KMS-11 (cell line): ENCODE data around the gene TBC1D4.
A peak's percentile ranks its signal among the peaks of the same experiment; 100 is the strongest.

Experiments
- H2AFZ ChIP-seq: fragments of 200-600 bp; sonication (generic); 2 replicates; pipeline ENCODE4 v1.6.1; 2016; ENCODE audit warnings: antibody characterized with exemption, mixed run types, low read depth
- H3K27ac ChIP-seq: fragments of 200-600 bp; sonication (generic); 2 replicates; pipeline ENCODE4 v1.6.1; 2016; ENCODE audit warnings: mild to moderate bottlenecking, mixed run types
- H3K27me3 ChIP-seq: fragments of 200-600 bp; sonication (generic); 2 replicates; pipeline ENCODE4 v1.6.1; 2017; ENCODE audit warnings: mild to moderate bottlenecking, low read depth, mixed run types, moderate library complexity; ENCODE audit not compliant: insufficient read depth
- H3K36me3 ChIP-seq: fragments of 200-600 bp; sonication (generic); 2 replicates; pipeline ENCODE4 v1.6.1; 2017; ENCODE audit warnings: mild to moderate bottlenecking, mixed run types; ENCODE audit not compliant: insufficient read depth
- H3K4me1 ChIP-seq: fragments of 200-600 bp; sonication (generic); 2 replicates; pipeline ENCODE4 v1.6.1; 2016; ENCODE audit warnings: mild to moderate bottlenecking, low read depth, mixed run types; ENCODE audit not compliant: poor library complexity, severe bottlenecking
- H3K4me2 ChIP-seq: fragments of 200-600 bp; sonication (generic); 2 replicates; pipeline ENCODE4 v1.7.0; 2016; ENCODE audit warnings: mild to moderate bottlenecking, mixed run types
- H3K4me3 ChIP-seq: fragments of 200-600 bp; sonication (generic); IDR thresholded peaks from 2 replicates; pipeline ENCODE4 v1.6.1; 2017; ENCODE audit warnings: low read depth, low read length, mixed read lengths; ENCODE audit not compliant: insufficient read depth
- H3K79me2 ChIP-seq: fragments of 200-600 bp; sonication (generic); 2 replicates; pipeline ENCODE4 v1.6.1; 2016; ENCODE audit warnings: low read depth, mixed run types; ENCODE audit not compliant: insufficient read depth
- H3K9ac ChIP-seq: fragments of 200-600 bp; sonication (generic); 2 replicates; pipeline ENCODE4 v1.6.1; 2016; ENCODE audit warnings: mild to moderate bottlenecking, mixed run types
- H4K20me1 ChIP-seq: fragments of 200-600 bp; sonication (generic); 2 replicates; pipeline ENCODE4 v1.6.1; 2016; ENCODE audit warnings: mild to moderate bottlenecking, mixed run types; ENCODE audit not compliant: insufficient read depth
- TF ChIP-seq, protein P1 (sequence below): fragments of 200-600 bp; sonication (generic); conservative IDR thresholded peaks from 2 replicates; pipeline ENCODE4 v1.6.1; 2017; ENCODE audit warnings: low read depth, mild to moderate bottlenecking, antibody characterized with exemption, low read length, moderate library complexity, mixed read lengths

Gene TBC1D4

GRCh38 chr13:75362026-75362425, 119.9 kb downstream of the TBC1D4 start:
- TF ChIP-seq, protein P1, sequence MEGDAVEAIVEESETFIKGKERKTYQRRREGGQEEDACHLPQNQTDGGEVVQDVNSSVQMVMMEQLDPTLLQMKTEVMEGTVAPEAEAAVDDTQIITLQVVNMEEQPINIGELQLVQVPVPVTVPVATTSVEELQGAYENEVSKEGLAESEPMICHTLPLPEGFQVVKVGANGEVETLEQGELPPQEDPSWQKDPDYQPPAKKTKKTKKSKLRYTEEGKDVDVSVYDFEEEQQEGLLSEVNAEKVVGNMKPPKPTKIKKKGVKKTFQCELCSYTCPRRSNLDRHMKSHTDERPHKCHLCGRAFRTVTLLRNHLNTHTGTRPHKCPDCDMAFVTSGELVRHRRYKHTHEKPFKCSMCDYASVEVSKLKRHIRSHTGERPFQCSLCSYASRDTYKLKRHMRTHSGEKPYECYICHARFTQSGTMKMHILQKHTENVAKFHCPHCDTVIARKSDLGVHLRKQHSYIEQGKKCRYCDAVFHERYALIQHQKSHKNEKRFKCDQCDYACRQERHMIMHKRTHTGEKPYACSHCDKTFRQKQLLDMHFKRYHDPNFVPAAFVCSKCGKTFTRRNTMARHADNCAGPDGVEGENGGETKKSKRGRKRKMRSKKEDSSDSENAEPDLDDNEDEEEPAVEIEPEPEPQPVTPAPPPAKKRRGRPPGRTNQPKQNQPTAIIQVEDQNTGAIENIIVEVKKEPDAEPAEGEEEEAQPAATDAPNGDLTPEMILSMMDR: no peak
- Histone ChIP-seq H3K4me3 (no peak overlapping the region), H3K36me3 (no peaks in the 10 kb centered on the region), H3K9ac (no peak overlapping the region), H2AFZ (no peak overlapping the region), H3K79me2 (no peaks in the 10 kb centered on the region), H3K27me3 (no peaks in the 10 kb centered on the region), H3K4me2 (no peak overlapping the region), H3K27ac (no peak overlapping the region), H4K20me1 (no peaks in the 10 kb centered on the region), H3K4me1 (peaks cover 5% of the 10 kb centered on the region)

DNA sequence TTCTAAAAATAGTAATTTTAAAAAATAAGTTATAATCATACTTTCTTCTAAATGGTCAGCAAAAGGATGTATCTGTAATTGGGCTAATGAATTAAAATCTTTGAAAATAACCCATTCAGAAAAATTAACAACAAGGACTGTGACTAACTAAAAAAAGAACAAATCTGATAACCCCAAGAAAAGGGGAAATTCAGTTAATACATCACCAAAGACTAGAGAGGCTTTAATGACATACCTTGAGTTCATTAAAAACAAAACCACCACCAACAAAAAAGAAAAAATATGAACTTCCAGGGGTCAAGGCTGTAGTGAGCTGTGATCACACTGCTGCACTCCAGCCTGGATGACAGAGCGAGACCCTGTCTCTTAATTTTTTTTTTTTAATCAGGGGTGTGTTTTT, 121.8 kb downstream of the TBC1D4 start:
- H3K79me2 ChIP-seq: no peaks in the 10 kb centered on the region
- TF ChIP-seq, protein P1: no peak

GRCh38 chr13:75359266-75359665, 122.7 kb downstream of the TBC1D4 start:
- H4K20me1 ChIP-seq: no peaks in the 10 kb centered on the region
- no peaks in the 10 kb centered on the region for H3K27me3 ChIP-seq
- peaks cover 13% of the 10 kb centered on the region for H3K4me1 ChIP-seq
- H2AFZ ChIP-seq: no peak overlapping the region
- no peak overlapping the region for H3K4me3 ChIP-seq
- H3K4me2 ChIP-seq: no peak overlapping the region
- H3K36me3 ChIP-seq: no peaks in the 10 kb centered on the region
- TF ChIP-seq, protein P1: no peak
- H3K79me2 ChIP-seq: no peaks in the 10 kb centered on the region
- no peak overlapping the region for H3K27ac ChIP-seq
- H3K9ac ChIP-seq: no peak overlapping the region

More for the DNA sequence above, 121.8 kb downstream of the TBC1D4 start:
- Histone ChIP-seq H3K4me2 (no peak overlapping the region), H3K36me3 (no peaks in the 10 kb centered on the region), H3K27ac (no peak overlapping the region), H4K20me1 (no peaks in the 10 kb centered on the region), H3K27me3 (no peaks in the 10 kb centered on the region), H3K4me1 (peaks cover 5% of the 10 kb centered on the region), H3K4me3 (no peak overlapping the region), H2AFZ (no peak overlapping the region), H3K9ac (no peak overlapping the region)

DNA sequence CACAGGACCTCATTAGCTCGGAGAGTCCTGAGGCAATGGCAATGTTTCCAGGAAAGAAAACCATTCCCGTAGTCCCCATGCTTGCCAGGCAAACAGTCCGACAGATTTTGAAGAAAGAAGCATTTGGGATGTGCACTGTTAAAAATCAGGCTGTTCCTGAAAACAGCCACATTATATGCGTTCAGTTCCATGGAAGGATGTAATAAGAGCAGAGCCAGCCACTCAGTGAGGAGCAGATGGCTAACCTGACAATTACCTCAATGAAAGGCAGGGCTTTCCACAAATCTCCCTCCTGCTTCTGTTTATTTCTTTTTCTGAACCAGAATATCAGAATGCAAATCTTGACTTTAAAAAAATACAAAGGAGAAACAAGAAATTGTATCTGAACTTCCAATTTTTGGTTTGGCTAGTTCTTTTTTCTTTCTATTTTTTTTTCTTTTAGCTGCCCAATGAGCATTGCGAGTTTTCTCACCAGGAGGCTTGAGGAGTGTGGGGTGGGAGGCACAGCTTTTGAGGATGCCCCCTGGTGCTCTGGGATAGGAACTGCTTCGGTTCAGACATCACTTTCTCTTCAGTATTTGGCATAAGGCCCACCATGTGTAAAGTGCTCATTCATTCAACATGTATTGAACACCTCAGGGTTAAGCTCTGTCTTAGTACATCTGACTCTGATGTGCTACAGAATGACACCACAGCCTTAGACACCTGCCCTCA, 124.2 kb downstream of the TBC1D4 start:
- Histone ChIP-seq H3K79me2 (no peaks in the 10 kb centered on the region), H2AFZ (no peak overlapping the region), H4K20me1 (no peaks in the 10 kb centered on the region), H3K27ac (no peak overlapping the region), H3K4me2 (no peak overlapping the region), H3K4me1 (peaks cover 29% of the 10 kb centered on the region), H3K9ac (no peak overlapping the region), H3K36me3 (no peaks in the 10 kb centered on the region), H3K4me3 (no peak overlapping the region), H3K27me3 (no peaks in the 10 kb centered on the region)
- TF ChIP-seq, protein P1: peak; percentile 73
